IMR-90 (cell line): Measurements from ENCODE around the gene COG4. TPM values are rescaled to one million over a fixed set of nuclear protein-coding genes. Genes with fewer than 3 reads are reported as not detected.
A peak's percentile ranks its signal among the peaks of the same experiment; 100 is the strongest.

ENCODE experiments used
- ATAC-seq: fragments of 200-7000 bp; cut with Tn5 transposase; 2 replicates; pipeline ENCODE4 v1.9.1; 2020; ENCODE audit warnings: low read depth, mild to moderate bottlenecking, moderate library complexity
- BruUV-seq: library from RNA; stranded (reverse); fragments of 400-500 nt; replicated peaks from 2 replicates; lab custom pipeline; 2021; lab: Mats Ljungman, UMichigan
- CTCF ChIA-PET: fragments of 300-600 bp; formaldehyde crosslinking; extraction: SDS; loops from one replicate; lab custom pipeline; 2021; ENCODE audit warnings: antibody characterized with exemption; lab: Yijun Ruan, JAX
- POLR2A ChIA-PET: fragments of 300-600 bp; sonication (Branson Sonifier 250); formaldehyde crosslinking; loops from one replicate; lab custom pipeline; 2022; ENCODE audit warnings: antibody characterized with exemption; ENCODE audit not compliant: unreplicated experiment; lab: Charles Lee
- DNase-seq: peaks from one replicate; pipeline ENCODE4 v3.0.0; 2013
- H2AFZ ChIP-seq: replicated peaks from 2 replicates; pipeline ENCODE3; 2013; ENCODE audit warnings: low read length, mild to moderate bottlenecking; ENCODE audit not compliant: poor library complexity
- H2AK5ac ChIP-seq: 2 replicates; pipeline ENCODE4 v1.6.1; 2013; ENCODE audit warnings: low read depth, low read length, inconsistent platforms
- H2AK9ac ChIP-seq: replicated peaks from 2 replicates; pipeline ENCODE3; 2013; ENCODE audit warnings: mild to moderate bottlenecking, low read depth, low read length, moderate library complexity; ENCODE audit not compliant: poor library complexity
- H2BK120ac ChIP-seq: 2 replicates; pipeline ENCODE4 v1.6.1; 2013; ENCODE audit warnings: low read depth, low read length, inconsistent platforms
- H2BK15ac ChIP-seq: 3 replicates; pipeline ENCODE4 v1.6.1; 2013; ENCODE audit warnings: low read depth, low read length, inconsistent platforms
- H2BK20ac ChIP-seq: 2 replicates; pipeline ENCODE4 v1.6.1; 2013; ENCODE audit warnings: low read depth, mild to moderate bottlenecking, inconsistent platforms, low read length, moderate library complexity
- H2BK5ac ChIP-seq: 2 replicates; pipeline ENCODE4 v1.6.1; 2013; ENCODE audit warnings: mild to moderate bottlenecking, low read depth, low read length, inconsistent platforms; ENCODE audit not compliant: poor library complexity, severe bottlenecking
- H3K14ac ChIP-seq: replicated peaks from 2 replicates; pipeline ENCODE4 v1.6.1; 2013; ENCODE audit warnings: low read depth, low read length, inconsistent platforms
- H3K18ac ChIP-seq: 2 replicates; pipeline ENCODE4 v1.6.1; 2013; ENCODE audit warnings: low read depth, low read length, control low read depth
- H3K23ac ChIP-seq: 2 replicates; pipeline ENCODE4 v1.6.1; 2013; ENCODE audit warnings: low read depth, low read length, inconsistent platforms
- H3K27ac ChIP-seq: 2 replicates; pipeline ENCODE4 v1.5.1; 2013; ENCODE audit warnings: mild to moderate bottlenecking, control low read depth, low read length; ENCODE audit not compliant: insufficient read depth
- H3K27me3 ChIP-seq: 2 replicates; pipeline ENCODE4 v1.6.1; 2013; ENCODE audit warnings: low read length; ENCODE audit not compliant: control insufficient read depth, insufficient read depth
- H3K36me3 ChIP-seq: 2 replicates; pipeline ENCODE4 v1.6.1; 2013; ENCODE audit warnings: low read length, mixed read lengths; ENCODE audit not compliant: control insufficient read depth, insufficient read depth
- H3K4ac ChIP-seq: 2 replicates; pipeline ENCODE4 v1.6.1; 2013; ENCODE audit warnings: low read depth, low read length, inconsistent platforms
- H3K4me1 ChIP-seq: 2 replicates; pipeline ENCODE4 v1.6.1; 2013; ENCODE audit warnings: low read length, mixed read lengths; ENCODE audit not compliant: control insufficient read depth, insufficient read depth
- H3K4me2 ChIP-seq: 2 replicates; pipeline ENCODE4 v1.6.1; 2013; ENCODE audit warnings: low read depth, mild to moderate bottlenecking, control low read depth, low read length, moderate library complexity
- H3K4me3 ChIP-seq: 2 replicates; pipeline ENCODE4 v1.5.1; 2013; ENCODE audit warnings: low read depth, mild to moderate bottlenecking, control low read depth, low read length, moderate library complexity; ENCODE audit not compliant: insufficient read depth
- H3K56ac ChIP-seq: 2 replicates; pipeline ENCODE4 v1.6.1; 2013; ENCODE audit warnings: low read length, inconsistent platforms; ENCODE audit not compliant: insufficient read depth; ENCODE audit errors: extremely low read depth
- H3K79me1 ChIP-seq, 2 experiments: 2 replicates each; pipeline ENCODE4 v1.6.1; 2013; ENCODE audit warnings: low read length in 2 of 2, inconsistent platforms in 1 of 2, low read depth in 1 of 2
- H3K9ac ChIP-seq: 2 replicates; pipeline ENCODE4 v1.6.1; 2013; ENCODE audit warnings: low read depth, low read length, control low read depth
- H3K9me1 ChIP-seq: 2 replicates; pipeline ENCODE4 v1.6.1; 2013; ENCODE audit warnings: low read length, inconsistent platforms; ENCODE audit not compliant: insufficient read depth
- H3K9me3 ChIP-seq: 2 replicates; pipeline ENCODE4 v1.6.1; 2013; ENCODE audit warnings: low read length; ENCODE audit not compliant: control insufficient read depth, insufficient read depth
- H4K20me1 ChIP-seq: 2 replicates; pipeline ENCODE4 v1.6.1; 2013; ENCODE audit warnings: low read length, inconsistent platforms; ENCODE audit not compliant: insufficient read depth
- H4K5ac ChIP-seq: 2 replicates; pipeline ENCODE4 v1.6.1; 2013; ENCODE audit warnings: mild to moderate bottlenecking, low read depth, low read length, control low read depth
- H4K8ac ChIP-seq, 2 experiments: 2 replicates each; pipeline ENCODE4 v1.6.1; 2013; ENCODE audit warnings: low read depth in 2 of 2, low read length in 2 of 2, control low read depth in 1 of 2, inconsistent platforms in 1 of 2
- H4K91ac ChIP-seq: 2 replicates; pipeline ENCODE4 v1.6.1; 2013; ENCODE audit warnings: low read depth, low read length, inconsistent platforms; ENCODE audit not compliant: insufficient read depth
- POLR2A ChIP-seq: IDR thresholded peaks from 2 replicates; pipeline ENCODE4 v1.6.1; 2012; ENCODE audit warnings: mild to moderate bottlenecking, low read depth, low read length
- RAD21 ChIP-seq: IDR thresholded peaks from 2 replicates; pipeline ENCODE4 v1.6.1; 2012; ENCODE audit warnings: low read length, improper control_type of control experiment
- WGBS, 2 experiments: methylation state at CpG; one replicate each; pipeline versions ENCODE4 v1.1.5 to v1.1.7; 2013; ENCODE audit warnings: missing lambda C conversion rate in 2 of 2; ENCODE audit not compliant: insufficient read length in 1 of 2; ENCODE audit errors: extremely low coverage in 2 of 2; 5-methylcytosine and 5-hydroxymethylcytosine counted together
- dilution Hi-C: fragments of 300-500 bp; cut with HindIII; formaldehyde crosslinking; loops from one replicate; pipeline ENCODE4 v1.14.3; 2018; ENCODE audit warnings: low sequenced_read_pairs; ENCODE audit not compliant: unreplicated experiment
- in situ Hi-C: fragments of 300-500 bp; cut with MboI; formaldehyde crosslinking; loops from 3 replicates; pipeline ENCODE4 v1.14.3; 2019; ENCODE audit warnings: low sequenced_read_pairs, inconsistent platforms, mixed read lengths
- intact Hi-C: fragments of 100-400 bp; cut with micrococcal nuclease; formaldehyde crosslinking; loops from 2 replicates; pipeline ENCODE4 v1.10.0; 2022
- polyA plus RNA-seq, 3 experiments: library from polyadenylated mRNA; depleted of rRNA; stranded (reverse); fragments of >200 nt; gene quantifications; 2 replicates each; pipeline ENCODE4 v1.2.3, GENCODE V29; 2012; ENCODE audit warnings: low replicate concordance in 1 of 3
- total RNA-seq: library from RNA; depleted of rRNA; stranded (reverse); fragments of >200 nt; gene quantifications from 2 replicates; pipeline ENCODE4 v1.2.3, GENCODE V29; 2012

Gene COG4
- total and polyA plus RNA-seq, 2 of the 4 experiments (the other 2 are of a cell fraction): 47.5 to 96.1 TPM

GRCh38 chr16:70572050-70572925 lies 48.9 kb upstream of the COG4 start:
- WGBS, 2 experiments: no CpG with 5 or more reads among the region's 5 CpGs
- DNase-seq: no peak
- H3K27me3 ChIP-seq: no peaks in the 10 kb centered on the region
- peaks cover 6 to 83% of the 10 kb centered on the region in 2 experiments; a peak in 3 of 4 replicates for H3K79me1 ChIP-seq
- no peak overlapping the region for H2AFZ ChIP-seq
- peak overlapping the region; percentile 72 for H2BK20ac ChIP-seq
- peaks cover 56% of the 10 kb centered on the region for H3K36me3 ChIP-seq
- peak overlapping the region; percentile 19; the same call in 1 of the 2 replicates for H4K91ac ChIP-seq
- TF ChIP-seq RAD21 (no peak), POLR2A (no peak)
- peak overlapping the region; percentile 38 for H2BK5ac ChIP-seq
- peak overlapping the region; percentile 70; the same call in 1 of the 2 replicates for H3K27ac ChIP-seq
- intact Hi-C loops: loop anchor here (5.0 kb wide), 2 partner anchors 65 to 80 kb away; no protein-coding TSS in a partner anchor
- no peaks in the 10 kb centered on the region for H3K9me3 ChIP-seq
- H2BK15ac ChIP-seq: peak overlapping the region; percentile 48; the same call in 1 of the 3 replicates
- H3K4me3 ChIP-seq: no peak overlapping the region
- H3K4ac ChIP-seq: peak overlapping the region; percentile 74
- POLR2A ChIA-PET: no interaction called here
- H2AK5ac ChIP-seq: peak overlapping the region; percentile 60; the same call in 1 of the 2 replicates
- dilution Hi-C loops: no loop called here
- H4K8ac ChIP-seq: peak overlapping the region in 1 of 2 experiments; percentile 38; a peak in 2 of 4 replicates
- H2BK120ac ChIP-seq: peak overlapping the region; percentile 38
- 0 out of 2 replicates have a peak overlapping the region, but pooled peaks have one; percentile 45 for H4K5ac ChIP-seq
- H4K20me1 ChIP-seq: peaks cover 53% of the 10 kb centered on the region
- CTCF ChIA-PET: interaction anchor here (0.6 to 0.7 kb wide), 2 partner anchors 47 to 82 kb away, joined by 3 read pairs; no protein-coding TSS in a partner anchor
- peak overlapping the region; percentile 73 for H3K14ac ChIP-seq
- H2AK9ac ChIP-seq: no peak overlapping the region
- H3K4me1 ChIP-seq: peaks cover 38% of the 10 kb centered on the region
- in situ Hi-C loops: loop anchor here (5.0 kb wide), 1 partner anchor 80 kb away; no protein-coding TSS in a partner anchor
- ATAC-seq: no peak
- no peak overlapping the region for H3K56ac ChIP-seq
- H3K4me2 ChIP-seq: no peak overlapping the region
- 0 out of 2 replicates have a peak overlapping the region, but pooled peaks have one; percentile 68 for H3K18ac ChIP-seq
- peaks cover 40% of the 10 kb centered on the region for H3K9me1 ChIP-seq
- peak overlapping the region; percentile 81; the same call in 1 of the 2 replicates for H3K23ac ChIP-seq
- BruUV-seq: no TSS peak
- no peak overlapping the region for H3K9ac ChIP-seq
